CD4-positive, alpha-beta T cell treated with Interleukin-1 beta for 1 hour (primary cell): ENCODE data around the gene ULBP1.
"Not testable (repeated sequence)": the region's sequence is repeated elsewhere in the genome, so short reads cannot be mapped to it uniquely, and the experiment has no call there.

ENCODE experiments used
- DNase-seq, 2 donors: peaks; one replicate each; pipeline ENCODE4 v3.0.0-alpha.2; 2020 to 2022

ULBP1 gene

GRCh38 chr6:149953934-149954327 lies 9.8 kb upstream of the ULBP1 start:
- not testable (repeated sequence) for DNase-seq

GRCh38 chr6:149954328-149954983 lies 9.3 kb upstream of the ULBP1 start:
- DNase-seq: not testable (repeated sequence)

GRCh38 chr6:149954984-149955653 lies 8.6 kb upstream of the ULBP1 start:
- DNase-seq: not testable (repeated sequence)

GRCh38 chr6:149955654-149956317 lies 8.0 kb upstream of the ULBP1 start:
- DNase-seq: not testable (repeated sequence)

GRCh38 chr6:149958124-149958523 lies 5.6 kb upstream of the ULBP1 start:
- not testable (repeated sequence) for DNase-seq

GRCh38 chr6:149959806-149960205 lies 3.9 kb upstream of the ULBP1 start:
- DNase-seq: not testable (repeated sequence)

- DNase-seq: no peak
Measured at GRCh38 chr6:149960488-149960887, 3.3 kb upstream of the ULBP1 start.

- peak; percentile 46 to 53 for DNase-seq
Measured at GRCh38 chr6:149961728-149962425, 1.9 kb upstream of the ULBP1 start.

GRCh38 chr6:149962461-149963211 lies 1.1 kb upstream of the ULBP1 start:
- DNase-seq: no peak

GRCh38 chr6:149963212-149963461 lies 606 bp upstream of the ULBP1 start:
- peak in 1 of 2 donors; percentile 55 for DNase-seq

GRCh38 chr6:149964308-149965193 lies 808 bp downstream of the ULBP1 start:
- peak in 1 of 2 donors; percentile 28 for DNase-seq

- DNase-seq: peak; percentile 40 to 41
Measured at GRCh38 chr6:149965194-149966020, 1.7 kb downstream of the ULBP1 start.

GRCh38 chr6:149966319-149966718 lies 2.6 kb downstream of the ULBP1 start:
- DNase-seq: not testable (repeated sequence)

- DNase-seq: no peak
Measured at GRCh38 chr6:149967591-149967990, 3.8 kb downstream of the ULBP1 start.

GRCh38 chr6:149967999-149968398 lies 4.3 kb downstream of the ULBP1 start:
- not testable (repeated sequence) for DNase-seq

- DNase-seq: not testable (repeated sequence)
Measured at GRCh38 chr6:149968909-149969308, 5.2 kb downstream of the ULBP1 start.

- DNase-seq: no peak
Measured at GRCh38 chr6:149969635-149970034, 5.9 kb downstream of the ULBP1 start.

- not testable (repeated sequence) for DNase-seq
Measured at GRCh38 chr6:149974394-149974793, 10.7 kb downstream of the ULBP1 start.

GRCh38 chr6:149974825-149975224 lies 11.1 kb downstream of the ULBP1 start:
- DNase-seq: no peak

- no peak for DNase-seq
Measured at GRCh38 chr6:149975400-149975799, 11.7 kb downstream of the ULBP1 start.

GRCh38 chr6:149977221-149977620 lies 13.5 kb downstream of the ULBP1 start:
- DNase-seq: no peak
